ENCODE data around the gene CRY1.
"Not testable (repeated sequence)": the region's sequence is repeated elsewhere in the genome, so short reads cannot be mapped to it uniquely, and the experiment has no call there.

CRY1 gene

DNA sequence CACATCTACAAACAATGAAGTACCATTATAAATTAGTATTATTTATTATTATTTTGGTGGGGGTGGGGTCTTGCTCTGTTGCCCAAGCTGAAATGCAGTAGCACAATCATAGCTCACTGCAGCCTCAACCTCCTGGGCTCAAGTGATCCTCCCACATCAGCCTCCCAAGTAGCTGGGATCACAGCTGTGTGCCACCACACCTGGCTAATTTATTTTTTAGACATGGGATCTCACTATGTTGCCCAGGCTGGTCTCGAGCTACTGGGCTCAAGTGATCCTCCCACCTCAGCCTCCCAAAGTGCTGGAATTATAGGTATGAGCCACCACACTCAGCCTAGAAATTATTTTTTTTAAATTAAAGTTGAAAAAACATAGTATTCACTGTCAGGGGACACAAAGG lies 15.0 kb upstream of the CRY1 start:
- not testable (repeated sequence) for DNase-seq (ENCODE audit: low read depth in 2 of 2)

DNA sequence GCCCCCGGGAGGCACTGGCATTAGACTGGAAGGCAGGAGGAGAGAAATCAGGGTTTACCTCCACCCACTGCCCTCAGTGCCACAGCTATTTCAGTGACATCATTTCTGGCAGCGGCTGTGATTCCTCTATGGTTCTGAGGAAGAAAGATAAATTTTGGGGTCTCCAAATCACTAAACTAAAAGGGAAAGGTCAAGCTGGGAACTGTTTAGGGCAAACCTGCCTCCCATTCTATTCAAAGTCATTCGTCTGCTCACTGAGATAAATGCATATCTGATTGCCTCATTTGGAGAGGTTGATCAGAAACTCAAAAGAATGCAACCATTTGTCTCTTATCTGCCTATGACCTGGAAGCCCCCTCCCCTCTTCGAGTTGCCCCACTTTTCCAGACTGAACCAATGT lies 14.0 kb upstream of the CRY1 start:
- DNase-seq (ENCODE audit: low read depth in 2 of 2): no peak

DNA sequence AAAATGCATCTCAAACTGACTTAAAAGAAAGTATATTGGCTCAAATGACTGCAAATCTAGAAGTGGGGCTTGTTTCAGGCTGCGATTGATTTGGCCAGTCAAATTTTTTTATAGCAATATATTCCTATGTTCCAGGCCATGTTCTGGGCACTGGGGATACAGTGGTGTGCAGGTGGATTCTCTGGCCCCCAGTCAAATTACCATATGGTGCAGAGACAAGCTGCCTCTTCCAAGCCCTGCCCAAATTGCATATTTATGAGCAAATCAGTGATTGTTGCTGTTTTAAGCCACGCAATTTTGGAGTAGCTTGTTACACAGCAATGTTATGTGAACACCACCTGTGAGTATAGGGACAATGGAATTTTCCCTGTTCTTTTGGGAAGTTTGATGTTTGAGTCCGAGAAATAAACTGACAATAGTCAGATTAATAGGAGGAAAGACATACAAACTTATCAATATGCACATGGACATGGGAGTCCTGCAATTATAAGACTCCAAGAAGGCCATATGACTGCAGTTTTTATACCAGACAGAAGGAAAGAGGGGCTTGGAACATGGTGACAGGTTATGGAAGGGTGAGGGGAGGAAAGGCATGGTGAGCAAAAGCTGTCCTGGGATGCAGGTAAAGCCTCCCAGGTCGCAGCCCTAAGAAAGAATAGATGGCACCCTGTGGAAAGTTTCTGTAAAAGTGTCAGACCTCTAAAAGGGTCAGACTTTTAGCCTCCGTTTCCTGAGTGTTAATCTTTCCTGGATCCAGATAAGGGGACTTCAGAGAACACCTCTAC lies 13.1 kb upstream of the CRY1 start:
- no peak for DNase-seq (ENCODE audit: low read depth in 2 of 2)

DNA sequence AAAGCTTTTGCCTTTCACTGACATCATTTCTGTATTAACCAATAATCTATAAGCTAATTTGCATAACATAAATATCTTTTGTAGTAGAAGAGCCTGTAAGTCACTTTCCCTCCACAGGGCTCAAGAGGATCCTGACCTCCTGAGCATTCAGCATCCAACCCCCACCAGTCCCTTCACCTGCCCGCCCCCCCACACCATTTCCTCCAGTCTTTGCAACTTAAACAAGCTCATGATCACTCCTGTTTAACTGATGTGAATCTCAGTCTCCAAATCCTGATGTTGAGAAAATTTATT lies 12.0 kb upstream of the CRY1 start:
- DNase-seq (ENCODE audit: low read depth in 2 of 2): no peak

DNA sequence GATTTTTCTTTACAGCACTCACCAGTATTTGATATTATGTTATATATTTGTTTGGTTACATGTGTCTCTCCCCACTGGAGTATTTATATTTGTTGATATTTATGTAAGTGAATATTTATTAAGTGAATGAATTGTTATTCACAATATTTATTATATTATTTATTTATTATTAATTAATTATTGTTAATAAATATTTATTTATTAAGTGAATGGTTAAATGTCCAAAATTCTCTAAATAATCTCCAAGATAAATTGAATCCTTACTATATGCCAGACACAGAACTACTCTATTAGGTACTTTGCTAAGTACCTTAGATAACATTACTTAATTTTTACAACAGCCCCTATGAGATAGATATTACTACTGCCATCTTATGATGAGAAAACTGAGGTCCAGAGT lies 10.2 kb upstream of the CRY1 start:
- no peak for DNase-seq (ENCODE audit: low read depth in 2 of 2)

DNA sequence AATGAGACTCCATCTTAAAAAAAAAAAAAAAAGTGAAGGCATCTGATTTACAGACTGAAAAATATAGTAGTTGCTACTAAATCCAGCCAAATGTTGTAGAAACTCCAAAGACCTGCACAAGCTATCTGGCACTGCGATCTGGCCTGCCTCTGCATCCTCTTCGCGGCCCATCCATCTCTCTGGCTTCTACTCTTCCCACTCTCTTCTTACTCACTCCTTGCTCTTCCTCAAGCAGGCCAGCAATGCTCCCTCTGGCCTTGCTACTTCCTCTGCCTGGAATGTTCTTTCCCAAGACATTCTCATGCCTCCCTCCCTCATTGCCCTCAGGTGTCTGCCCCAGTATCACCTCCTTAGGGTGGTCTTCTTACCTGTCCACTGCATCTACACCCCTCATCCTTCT lies 9.7 kb upstream of the CRY1 start:
- DNase-seq (ENCODE audit: low read depth in 2 of 2): no peak

DNA sequence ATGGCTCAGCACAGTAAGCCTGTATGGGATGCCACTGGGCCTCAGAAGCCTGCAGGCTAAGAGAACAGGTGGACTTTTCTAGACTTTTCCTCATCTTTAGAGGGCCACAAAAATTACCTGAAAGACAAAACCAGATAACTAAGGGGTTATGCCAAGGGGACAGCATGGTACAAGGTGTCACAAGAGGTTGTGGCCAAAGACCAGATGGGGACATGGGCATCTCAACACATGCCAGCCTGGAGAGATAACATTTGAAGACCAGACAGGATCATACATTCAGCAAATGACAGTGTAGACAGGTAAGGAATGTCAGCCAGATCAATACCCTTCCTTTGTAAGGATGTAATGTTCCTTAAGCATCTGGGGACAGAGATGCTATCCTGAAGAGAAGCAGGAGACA lies 8.9 kb upstream of the CRY1 start:
- no peak for DNase-seq (ENCODE audit: low read depth in 2 of 2)

DNA sequence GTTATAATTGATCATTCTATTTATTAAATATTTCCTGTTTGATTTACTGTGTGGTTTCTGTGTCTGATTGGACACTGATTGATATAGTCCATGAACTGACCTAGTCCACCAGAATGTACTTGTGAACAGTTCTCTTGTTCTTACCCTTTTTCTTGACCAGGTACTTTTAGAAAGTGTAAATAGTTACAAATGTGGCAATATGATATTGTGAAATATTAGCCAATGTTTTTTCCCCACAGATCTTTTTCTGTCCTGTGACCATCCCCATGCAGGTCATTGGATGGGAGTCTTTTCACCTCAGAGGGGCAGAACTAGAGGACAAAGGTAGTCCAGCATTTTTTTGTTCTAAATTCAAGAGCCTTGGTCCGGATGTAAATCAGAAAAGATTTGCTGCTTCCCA lies 8.3 kb upstream of the CRY1 start:
- no peak for DNase-seq (ENCODE audit: low read depth in 2 of 2)

DNA sequence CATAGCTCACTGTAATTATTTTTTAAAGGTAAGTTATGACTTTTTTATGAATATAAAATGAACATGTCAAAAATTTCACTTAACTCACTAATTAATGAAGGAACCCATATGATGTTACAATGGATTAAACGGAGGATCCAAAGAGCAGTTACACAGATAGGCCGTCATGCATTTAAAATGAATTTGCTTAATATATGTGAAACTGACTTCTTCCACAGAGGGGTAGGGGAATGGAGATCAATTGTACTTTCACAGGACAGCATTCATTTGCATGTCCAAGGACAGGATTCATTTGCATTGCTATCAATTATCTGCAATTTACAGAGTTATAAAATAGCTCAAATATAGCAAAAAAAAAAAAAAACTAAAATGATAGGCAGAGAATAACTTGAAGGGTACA lies 6.6 kb upstream of the CRY1 start:
- no peak for DNase-seq (ENCODE audit: low read depth in 2 of 2)

DNA sequence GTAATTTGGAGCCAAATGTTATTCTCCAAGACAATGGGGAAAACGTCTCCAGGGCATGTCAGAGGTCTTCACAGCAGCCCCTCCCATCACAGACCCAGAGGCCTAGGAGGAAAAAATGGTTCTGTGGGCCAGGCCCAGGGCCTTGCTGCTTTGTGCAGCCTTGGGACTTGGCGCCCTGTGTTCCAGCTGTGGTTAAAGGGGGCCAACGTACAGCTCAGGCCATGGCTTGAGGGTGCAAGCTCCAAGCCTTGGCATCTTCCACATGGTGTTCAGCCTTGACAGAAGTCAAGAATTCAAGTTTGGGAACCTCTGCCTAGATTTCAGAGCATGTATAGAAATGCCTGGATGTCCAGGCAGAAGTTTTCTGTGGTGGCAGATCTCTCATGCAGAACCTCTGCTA lies 3.2 kb upstream of the CRY1 start:
- no peak for DNase-seq (ENCODE audit: low read depth in 2 of 2)

DNA sequence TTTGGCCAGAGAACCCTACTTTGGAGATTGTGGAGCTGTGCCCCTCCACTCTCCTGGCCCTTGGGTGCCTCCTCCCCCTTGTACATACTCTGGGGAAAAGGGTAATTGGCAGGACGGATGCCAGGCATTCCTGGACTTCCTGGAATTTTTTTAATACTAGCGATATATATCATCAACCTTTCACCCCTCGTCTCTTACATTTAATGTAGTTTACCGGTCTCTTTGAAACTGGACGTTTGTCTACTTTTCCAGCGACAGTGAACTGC lies 767 bp upstream of the CRY1 start:
- no peak for DNase-seq (ENCODE audit: low read depth in 2 of 2)

DNA sequence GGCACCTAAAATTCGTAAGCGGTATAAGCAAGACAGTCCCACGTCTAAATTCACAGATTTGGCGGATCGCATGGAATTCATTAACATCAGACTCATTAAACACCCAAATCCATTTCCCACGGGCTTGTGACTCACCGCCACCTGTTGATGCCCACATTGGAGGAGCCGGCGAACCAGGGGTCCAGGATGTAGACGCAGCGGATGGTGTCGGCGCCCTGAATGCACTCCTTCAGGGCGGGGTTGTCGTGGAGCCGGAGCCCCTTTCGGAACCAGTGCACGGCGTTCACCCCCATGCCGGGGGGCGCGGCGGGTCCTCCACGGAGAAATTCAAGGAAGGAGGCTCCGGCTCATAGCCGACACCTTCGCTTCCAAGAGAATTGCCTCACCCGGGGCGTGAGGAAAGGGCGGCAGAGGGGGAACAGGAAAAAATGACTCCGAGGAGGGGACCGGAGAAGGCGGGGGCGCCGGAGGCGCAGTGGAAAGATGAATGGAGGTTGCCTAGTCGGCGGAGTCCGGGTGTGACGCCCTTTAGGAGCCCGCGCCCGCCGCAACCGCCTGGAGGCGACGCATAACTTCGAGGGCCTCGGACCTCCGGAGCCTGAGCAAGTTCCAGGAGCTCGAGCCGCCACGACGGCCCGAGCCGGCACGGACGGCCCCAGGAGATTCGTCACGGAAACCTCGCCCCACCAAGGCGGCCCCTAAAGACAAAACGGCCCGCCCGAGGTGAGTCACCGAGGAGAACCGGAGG lies 506 bp downstream of the CRY1 start:
- DNase-seq (ENCODE audit: low read depth in 2 of 2): peak; percentile 48 to 71

DNA sequence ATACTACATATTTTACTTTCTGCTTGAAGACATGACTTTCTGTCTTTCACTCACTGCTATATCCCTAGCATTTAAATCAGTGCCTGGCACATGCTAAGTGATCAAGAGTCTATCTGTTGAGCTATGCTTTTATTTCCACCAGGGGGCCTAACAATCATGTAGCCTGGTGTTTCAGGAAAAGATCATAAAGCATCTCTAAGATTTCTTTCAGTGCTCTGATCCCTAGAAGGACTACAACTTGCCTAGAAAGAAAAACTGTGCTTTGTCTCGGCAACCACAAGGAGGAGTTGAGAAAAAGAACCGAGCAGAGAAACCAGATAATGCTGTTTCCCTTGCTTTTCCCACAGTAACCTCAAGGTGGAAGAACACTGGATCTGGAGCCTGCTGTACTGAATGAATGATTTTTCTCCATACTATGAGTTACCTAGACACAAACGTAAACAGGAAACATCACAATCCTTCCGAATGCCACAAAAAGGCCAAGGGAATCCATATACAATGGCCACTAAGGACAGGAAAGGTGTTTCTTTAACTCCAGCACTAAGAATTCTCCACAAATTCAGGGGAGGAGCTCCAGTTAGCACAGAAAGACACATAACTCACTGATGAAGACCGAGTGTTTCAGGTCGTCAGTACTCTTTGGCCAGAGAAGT lies 1.2 kb downstream of the CRY1 start:
- no peak for DNase-seq (ENCODE audit: low read depth in 2 of 2)

DNA sequence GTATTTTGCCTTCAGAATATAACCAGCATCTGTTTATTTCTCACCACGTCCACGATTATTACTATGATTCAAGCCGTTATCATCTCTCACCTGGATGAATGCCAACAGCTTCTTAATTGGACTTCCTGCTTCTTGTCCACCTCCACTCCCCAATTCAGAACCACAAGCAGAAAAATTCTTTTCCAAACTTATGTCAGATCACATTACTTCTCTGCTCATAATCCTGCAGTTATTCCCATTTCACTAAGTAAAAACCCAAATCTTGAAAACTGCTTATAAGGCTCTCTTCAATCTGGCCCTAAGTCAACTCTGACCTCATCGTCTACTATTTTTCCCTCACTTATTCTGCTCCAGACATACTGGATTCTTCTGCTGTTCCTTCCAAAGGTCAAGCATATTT lies 2.0 kb downstream of the CRY1 start:
- no peak for DNase-seq (ENCODE audit: low read depth in 2 of 2)

DNA sequence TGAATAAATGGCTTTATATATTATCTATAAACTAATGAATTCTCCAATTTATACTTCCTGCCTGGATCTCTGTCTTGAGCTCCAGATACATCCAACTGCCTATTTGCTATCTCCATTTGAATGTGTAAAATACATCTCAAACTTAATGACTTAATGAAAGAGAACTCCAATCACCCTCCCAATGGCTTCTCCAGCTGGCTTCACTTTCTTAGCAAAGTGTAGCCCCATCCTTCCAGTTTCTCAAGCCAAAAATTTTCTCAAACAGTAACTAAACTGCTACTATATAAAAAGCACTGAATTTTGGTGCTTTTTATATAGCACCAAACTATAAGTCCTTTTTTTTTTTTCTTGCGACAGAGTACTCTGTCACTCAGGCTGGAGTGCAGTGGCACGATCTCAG lies 2.6 kb downstream of the CRY1 start:
- DNase-seq (ENCODE audit: low read depth in 2 of 2): no peak

DNA sequence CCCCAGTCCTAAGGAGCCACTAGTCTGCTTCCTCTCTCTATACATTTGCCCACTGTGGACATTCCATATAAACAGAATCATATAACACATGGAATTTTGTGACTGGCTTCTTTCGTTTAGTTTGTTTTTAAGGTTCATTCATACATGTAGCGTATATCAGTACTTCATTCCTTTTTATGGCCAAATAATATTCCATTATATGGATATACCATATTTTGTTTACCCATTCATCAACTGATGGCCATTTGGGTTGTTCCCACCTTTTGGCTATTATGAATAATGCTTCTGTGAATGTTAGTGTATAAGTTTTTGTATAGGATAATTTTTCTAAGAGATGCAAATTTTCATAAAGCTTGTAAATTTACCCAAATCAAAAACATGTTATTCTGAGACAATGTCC lies 4.4 kb downstream of the CRY1 start:
- DNase-seq (ENCODE audit: low read depth in 2 of 2): no peak

DNA sequence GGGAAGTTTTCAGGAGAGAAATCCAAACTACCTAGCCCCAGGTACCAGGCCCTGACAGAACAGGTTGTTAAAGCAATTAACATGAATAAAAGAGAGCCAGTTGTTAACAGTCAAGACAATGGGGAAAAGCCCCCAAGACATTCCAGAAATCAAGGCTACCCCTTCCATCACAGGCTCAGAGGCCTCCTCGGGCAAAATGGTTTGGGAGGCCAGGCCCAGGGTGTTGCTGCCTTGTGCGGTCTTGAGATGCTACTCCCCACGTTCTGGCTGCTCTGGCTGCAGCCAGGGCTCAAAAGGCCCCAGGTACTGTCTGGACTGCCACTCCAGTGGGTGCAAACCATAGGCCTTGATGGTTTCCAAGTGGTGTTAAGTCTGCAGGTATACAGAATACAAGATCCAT lies 7.0 kb downstream of the CRY1 start:
- DNase-seq (ENCODE audit: low read depth in 2 of 2): no peak

DNA sequence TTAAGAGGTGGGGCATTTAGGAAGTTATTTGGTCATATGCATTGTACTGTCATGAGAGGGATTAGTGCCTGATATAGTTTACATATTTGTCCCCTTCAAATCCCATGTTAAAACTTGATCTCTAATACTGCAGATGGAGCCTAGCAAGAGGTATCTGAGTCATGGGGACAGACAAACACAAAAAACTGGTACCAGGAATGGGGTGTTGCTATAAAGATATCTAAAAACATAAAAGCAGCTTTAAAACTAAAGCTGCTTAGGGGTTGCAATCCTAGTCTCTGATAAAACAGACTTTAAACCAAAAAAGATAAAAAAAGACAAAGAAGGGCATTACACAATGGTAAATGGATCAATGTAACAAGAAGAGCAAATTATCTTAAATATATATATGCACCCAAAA lies 11.6 kb downstream of the CRY1 start:
- no peak for DNase-seq (ENCODE audit: low read depth in 2 of 2)

DNA sequence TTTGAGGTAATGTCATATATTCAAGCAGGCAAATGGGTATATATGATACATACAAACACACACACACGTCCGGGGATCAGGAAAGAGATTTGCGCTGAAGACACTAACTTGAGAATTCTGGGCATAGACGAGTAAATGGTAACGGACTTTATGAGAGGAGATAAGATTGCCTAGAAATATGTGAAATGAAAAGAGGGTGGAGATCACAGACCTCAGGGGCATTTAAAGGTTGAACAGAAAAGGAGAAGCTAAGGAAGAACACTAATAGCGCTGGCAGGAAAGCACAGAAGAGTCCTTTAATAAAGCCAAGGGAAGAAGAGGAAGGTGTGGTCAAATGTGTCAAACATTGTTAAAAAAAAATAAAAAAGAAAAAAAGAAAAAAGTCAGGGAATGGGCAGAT lies 13.1 kb downstream of the CRY1 start:
- no peak for DNase-seq (ENCODE audit: low read depth in 2 of 2)

DNA sequence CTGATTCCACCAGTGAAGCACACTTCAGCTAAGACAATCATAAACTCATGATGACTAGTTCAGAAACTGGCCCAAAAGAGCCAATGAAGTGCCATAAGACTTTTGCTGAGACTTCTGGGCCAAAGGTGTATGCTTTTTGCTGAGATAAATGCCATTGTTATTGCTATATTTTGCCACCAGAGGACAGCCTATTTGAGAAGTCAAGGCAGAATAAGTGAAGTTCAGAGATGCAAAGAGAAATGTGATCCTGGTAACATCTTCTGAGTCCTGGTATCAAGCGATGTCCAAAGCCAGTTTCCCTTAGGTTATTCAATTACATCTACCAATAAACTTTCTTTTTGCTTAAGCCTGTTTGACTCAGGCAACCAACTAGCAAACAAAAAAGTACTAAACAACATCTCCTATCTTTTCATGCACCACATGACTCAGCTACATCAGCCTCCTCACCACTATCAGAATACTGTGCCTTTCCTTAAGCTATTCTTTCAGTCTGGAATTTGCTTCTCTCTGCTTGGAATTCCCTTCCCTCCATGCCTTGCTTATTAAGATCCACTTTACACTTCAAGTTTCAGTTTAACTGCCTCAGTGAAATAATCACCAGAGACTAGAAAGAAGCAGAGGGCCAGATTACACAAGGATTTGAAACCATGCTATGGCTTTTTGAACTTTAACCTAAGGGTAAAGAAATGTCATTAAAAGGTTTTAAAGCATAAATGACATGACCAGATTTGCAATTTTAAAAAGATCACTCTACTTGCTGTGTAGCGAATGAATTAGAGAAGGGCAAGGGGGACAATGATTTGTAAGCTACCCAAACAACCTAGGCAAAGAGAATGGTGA lies 14.0 kb downstream of the CRY1 start:
- DNase-seq (ENCODE audit: low read depth in 2 of 2): no peak

DNA sequence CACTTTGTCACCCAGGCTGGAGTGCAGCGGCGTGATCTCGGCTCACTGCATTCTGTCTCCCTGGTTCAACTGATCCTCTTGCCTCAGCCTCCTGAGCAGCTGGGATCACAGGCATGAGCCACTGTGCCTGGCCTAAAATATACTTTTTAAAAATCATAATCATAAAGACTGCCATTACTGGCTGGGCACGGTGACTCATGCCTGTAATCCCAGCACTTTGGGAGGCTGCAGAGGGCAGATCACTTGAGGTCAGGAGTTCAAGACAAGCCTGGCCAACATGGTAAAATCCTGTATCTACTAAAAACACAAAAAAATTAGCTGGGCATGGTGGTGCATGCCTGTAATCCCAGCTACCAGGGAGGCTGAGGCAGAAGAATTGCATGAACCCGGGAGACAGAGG lies 20.1 kb downstream of the CRY1 start:
- not testable (repeated sequence) for DNase-seq (ENCODE audit: low read depth in 2 of 2)

DNA sequence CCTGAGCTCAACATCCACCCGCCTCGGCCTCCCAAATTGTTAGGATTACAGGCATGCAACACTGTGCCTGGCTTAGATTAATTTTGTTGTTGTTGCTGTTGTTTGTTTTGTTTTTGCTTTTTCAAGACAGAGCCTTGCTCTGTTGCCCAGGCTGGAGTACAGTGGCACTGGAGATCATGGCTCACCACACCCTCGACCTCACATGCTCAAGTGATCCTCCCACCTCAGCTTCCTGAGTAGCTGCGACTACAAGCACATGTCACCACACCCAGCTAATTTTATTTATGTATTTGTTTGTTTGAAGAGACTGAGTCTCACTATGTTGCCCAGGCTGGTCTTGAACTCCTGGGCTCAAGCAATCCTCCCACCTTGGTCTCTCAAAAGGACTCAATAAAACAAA lies 26.7 kb downstream of the CRY1 start:
- no peak for DNase-seq (ENCODE audit: low read depth in 2 of 2)

DNA sequence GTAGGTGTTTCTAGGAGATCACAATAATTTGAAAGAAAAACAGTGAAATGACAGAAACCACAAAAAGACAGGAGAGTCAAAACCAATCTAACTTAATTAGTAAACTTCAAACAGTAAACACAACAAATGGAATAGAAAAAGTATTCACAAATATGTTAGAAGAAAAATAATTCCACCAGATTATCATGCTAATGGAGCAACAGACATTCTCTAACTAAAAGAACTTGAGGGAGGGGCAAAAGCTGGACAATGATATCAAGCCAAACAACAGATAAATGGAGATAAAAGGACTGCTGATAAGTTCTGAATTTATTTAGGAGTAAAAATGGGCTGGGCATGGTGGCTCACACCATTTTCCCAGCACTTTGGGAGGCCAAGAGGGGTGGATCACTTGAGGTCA lies 28.7 kb downstream of the CRY1 start:
- DNase-seq (ENCODE audit: low read depth in 2 of 2): no peak

All from activated CD8-positive, alpha-beta memory T cell treated with anti-CD3 and anti-CD28 coated beads for 4 hours (primary cell).